ENCODE results near the gene PNLIPRP3. TPM values are rescaled to one million over a fixed set of nuclear protein-coding genes. Genes with fewer than 3 reads are reported as not detected.
"Not testable (repeated sequence)": the region's sequence is repeated elsewhere in the genome, so short reads cannot be mapped to it uniquely, and the experiment has no call there.

PNLIPRP3 gene
- total RNA-seq = not detected

DNA sequence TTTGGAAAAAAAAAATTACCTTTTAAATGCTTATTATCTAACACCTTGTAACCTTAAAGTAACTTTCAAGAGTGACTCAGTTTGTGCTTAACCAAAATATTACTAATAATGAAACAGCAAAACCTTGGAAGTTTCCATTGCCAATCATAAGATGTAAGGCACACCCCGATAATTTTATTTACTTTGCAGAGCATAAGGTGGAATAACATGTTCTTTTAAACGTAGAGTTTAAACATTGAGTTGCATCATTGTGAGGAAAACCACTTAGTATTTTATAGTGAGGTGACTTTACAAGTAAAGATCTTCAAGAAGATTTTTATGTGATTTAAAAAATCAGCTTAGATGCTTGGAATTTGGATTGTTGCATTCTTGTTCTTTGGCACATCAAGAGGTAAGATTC, at the start of gene PNLIPRP3:
PNLIPRP3 (plus strand) TSS at position 177 of the 400 bp plus-strand sequence; CDS start at position 343, 166 bp downstream.
- Mint-ChIP-seq H3K27me3 (no peaks in the 10 kb centered on the region), H3K9me3 (ENCODE audit: low read depth) (no peaks in the 10 kb centered on the region), H3K27ac (no peak within 1 kb of the TSS), H3K4me1 (no peaks in the 10 kb centered on the region), H3K36me3 (no peaks in the 10 kb centered on the region), H3K4me3 (no peak within 1 kb of the TSS)
- CTCF ChIA-PET = no interaction called here
- ATAC-seq (no peak), DNase-seq (no peak)

DNA sequence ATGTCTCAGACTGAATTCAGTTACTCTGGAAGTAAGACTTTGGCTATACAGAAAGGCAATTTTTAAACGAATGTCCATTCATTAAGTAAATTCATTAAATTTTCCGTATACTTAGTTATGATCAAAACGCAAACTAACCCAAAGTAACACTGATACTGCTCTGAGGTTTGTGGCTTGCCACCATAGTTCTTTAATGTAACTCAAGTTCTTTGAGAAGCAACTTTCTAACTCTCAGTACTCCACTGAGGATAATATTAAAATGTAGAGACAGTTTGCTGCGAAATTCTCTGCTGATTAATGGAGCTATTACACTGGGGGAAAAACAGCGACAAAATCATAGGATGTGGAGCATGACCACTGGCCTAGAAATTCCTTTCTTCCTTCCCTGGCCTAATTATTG, 45.4 kb upstream of the PNLIPRP3 start:
- Mint-ChIP-seq H3K36me3 (no peaks in the 10 kb centered on the region), H3K4me1 (no peaks in the 10 kb centered on the region), H3K4me3 (no peak overlapping the region), H3K9me3 (ENCODE audit: low read depth) (no peaks in the 10 kb centered on the region), H3K27ac (no peak overlapping the region), H3K27me3 (no peaks in the 10 kb centered on the region)
- CTCF ChIA-PET = no interaction called here
- DNase-seq (no peak), ATAC-seq (no peak)

DNA sequence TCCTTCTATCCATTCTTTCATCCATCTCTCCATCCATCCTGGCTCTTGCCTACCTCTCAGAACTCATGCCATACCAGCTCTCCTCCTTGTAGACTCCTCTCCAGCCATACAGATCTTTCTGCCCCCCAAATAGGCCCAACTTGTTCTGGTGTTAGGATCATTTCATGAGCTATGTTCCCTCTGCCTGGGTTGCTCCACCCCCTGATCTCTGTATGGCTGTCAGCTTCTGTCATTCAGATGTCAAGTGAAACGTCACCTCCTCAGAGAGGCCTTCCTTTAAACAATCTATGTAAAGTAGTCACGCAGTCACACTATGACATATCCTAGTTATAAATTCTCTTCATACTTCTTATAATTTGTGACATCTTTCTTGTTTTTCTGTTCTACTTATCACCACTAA, 42.3 kb upstream of the PNLIPRP3 start:
- Mint-ChIP-seq H3K9me3 (ENCODE audit: low read depth) (no peaks in the 10 kb centered on the region), H3K4me3 (no peak overlapping the region), H3K27ac (no peak overlapping the region), H3K4me1 (no peaks in the 10 kb centered on the region), H3K27me3 (no peaks in the 10 kb centered on the region), H3K36me3 (no peaks in the 10 kb centered on the region)
- ATAC-seq = no peak
- DNase-seq = no peak
- CTCF ChIA-PET = interaction anchor here (1.6 kb wide), 1 partner anchor 8 kb away, joined by 6 read pairs; no protein-coding TSS in a partner anchor

DNA sequence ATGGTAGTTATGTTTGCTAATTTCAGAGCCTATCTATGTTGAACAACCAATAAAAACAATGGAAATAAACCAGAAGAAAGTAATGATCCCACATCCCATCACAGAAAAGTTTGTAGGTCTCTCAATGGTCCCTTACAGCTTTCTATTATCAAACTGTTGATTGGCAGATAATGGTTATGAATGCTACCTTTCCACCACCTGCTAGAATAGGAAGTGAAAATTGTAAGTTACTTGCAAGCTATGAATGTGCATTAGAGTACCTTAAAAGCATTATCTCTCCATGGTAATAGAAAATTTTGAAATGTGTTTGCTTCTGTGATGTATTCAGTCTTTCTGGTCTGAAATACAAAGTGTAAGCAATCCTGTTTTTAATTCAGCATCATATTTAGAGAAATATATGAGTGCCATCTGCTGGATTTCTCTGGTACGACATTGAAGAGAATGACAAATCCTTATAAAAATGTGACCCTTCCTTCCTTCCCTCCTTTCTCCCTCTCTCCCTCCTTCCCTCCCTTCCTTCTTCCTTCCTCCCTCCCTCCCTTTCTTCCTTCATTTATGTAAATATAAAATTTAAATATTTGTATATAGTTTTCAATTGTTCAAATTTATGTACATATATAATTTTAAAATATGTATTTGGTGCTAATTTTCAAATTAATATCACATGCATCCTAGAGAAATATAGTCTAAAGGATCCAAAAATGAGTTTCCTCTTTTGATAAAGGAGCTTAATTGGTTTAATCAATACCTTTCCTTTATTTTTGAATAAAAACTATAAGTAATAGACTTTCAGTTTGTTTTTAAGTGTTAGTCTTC, 41.4 kb upstream of the PNLIPRP3 start:
- H3K27ac Mint-ChIP-seq = no peak overlapping the region
- DNase-seq (no peak), ATAC-seq (no peak)
- H3K9me3 Mint-ChIP-seq (ENCODE audit: low read depth) = no peaks in the 10 kb centered on the region
- H3K27me3 Mint-ChIP-seq = no peaks in the 10 kb centered on the region
- no peaks in the 10 kb centered on the region for H3K36me3 Mint-ChIP-seq
- no peaks in the 10 kb centered on the region for H3K4me1 Mint-ChIP-seq
- CTCF ChIA-PET = interaction anchor here (0.6 to 1.6 kb wide), 2 partner anchors 9 to 1033 kb away, joined by 4 to 6 read pairs; no protein-coding TSS in a partner anchor
- H3K4me3 Mint-ChIP-seq = no peak overlapping the region

DNA sequence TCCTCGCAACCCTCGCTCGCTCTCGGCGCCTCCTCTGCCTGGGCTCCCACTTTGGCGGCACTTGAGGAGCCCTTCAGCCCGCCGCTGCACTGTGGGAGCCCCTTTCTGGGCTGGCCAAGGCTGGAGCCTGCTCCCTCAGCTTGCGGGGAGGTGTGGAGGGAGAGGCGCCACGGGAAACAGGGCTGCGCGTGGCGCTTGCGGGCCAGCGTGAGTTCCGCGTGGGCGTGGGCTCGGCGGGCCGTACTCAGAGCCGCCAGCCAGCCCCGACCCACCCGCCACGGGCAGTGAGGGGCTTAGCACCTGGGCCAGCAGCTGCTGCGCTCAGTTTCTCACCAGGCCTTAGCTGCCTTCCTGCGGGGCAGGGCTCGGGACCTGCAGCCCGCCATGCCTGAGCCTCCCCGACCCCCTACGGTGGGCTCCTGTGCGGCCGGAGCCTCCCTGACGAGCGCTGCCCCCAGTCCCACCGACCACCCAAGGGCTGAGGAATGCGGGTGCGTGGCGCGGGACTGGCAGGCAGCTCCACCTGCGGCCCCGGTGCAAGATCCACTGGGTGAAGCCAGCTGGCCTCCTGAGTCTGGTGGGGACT, 34.3 kb upstream of the PNLIPRP3 start:
- H3K4me1 Mint-ChIP-seq; ATAC-seq; CTCF ChIA-PET; DNase-seq; H3K9me3 Mint-ChIP-seq (ENCODE audit: low read depth); H3K27ac Mint-ChIP-seq; H3K27me3 Mint-ChIP-seq; H3K36me3 Mint-ChIP-seq; H3K4me3 Mint-ChIP-seq: not testable (repeated sequence)

DNA sequence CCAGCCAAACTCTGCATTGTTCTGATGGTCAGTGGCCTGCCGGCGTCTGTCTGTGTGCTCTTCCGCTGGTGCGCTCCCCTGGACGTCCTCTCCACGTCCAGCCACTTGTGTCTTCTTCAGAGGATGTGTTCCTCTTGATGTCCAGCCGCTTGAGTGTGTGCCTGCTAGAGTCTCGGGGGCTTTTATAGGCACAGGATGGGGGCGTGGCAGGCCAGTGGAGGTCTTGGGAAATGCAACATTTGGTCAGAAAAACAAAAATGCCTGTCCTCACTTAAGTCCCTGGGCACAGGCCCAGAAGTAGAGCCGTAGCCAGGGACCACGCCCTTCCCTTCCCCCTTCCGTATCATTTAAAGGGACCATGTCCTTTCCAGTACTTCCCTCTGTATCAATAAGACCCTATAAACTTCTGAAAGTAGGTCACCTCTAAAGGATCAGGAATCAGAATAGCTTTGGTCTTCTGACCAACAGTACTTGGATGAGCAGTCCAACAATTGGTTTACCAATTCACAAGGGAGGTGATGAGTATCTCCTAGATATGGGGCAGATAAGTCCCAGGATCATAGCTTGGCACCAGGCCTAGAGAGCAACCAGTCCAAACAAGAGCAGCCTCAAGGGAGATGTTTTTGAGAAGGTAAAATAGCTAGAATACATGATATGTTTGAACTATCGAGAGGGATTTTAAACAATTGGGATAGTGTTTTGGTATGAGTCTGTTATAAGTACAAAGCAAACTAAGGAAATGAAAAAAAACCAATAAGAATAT, 32.2 kb upstream of the PNLIPRP3 start:
- Mint-ChIP-seq H3K27me3 (no peaks in the 10 kb centered on the region), H3K4me1 (no peaks in the 10 kb centered on the region), H3K9me3 (ENCODE audit: low read depth) (peaks cover 3% of the 10 kb centered on the region), H3K27ac (no peak overlapping the region), H3K36me3 (no peaks in the 10 kb centered on the region), H3K4me3 (no peak overlapping the region)
- CTCF ChIA-PET = no interaction called here
- ATAC-seq (no peak), DNase-seq (no peak)

DNA sequence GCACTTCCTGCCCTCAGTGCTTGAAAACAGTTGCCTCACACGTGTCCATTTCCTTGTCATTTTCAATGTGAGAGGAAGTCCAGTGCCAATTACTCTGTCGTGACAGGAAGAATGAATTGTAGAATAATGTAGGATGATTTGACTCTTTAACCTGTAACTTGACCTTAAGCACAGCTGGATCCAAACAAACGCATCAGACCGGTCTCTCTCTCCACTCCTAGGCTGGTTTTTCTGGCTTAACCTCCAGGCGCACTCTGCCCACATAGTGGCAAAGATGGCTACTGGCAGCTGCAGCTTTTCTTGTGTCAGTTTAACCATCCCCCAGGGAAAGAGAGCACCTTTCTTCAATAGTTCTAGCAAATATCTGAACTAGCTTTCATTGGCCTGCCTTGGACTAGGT, 29.4 kb upstream of the PNLIPRP3 start:
- no peaks in the 10 kb centered on the region for H3K4me1 Mint-ChIP-seq
- no peak for ATAC-seq
- H3K36me3 Mint-ChIP-seq = no peaks in the 10 kb centered on the region
- CTCF ChIA-PET = no interaction called here
- H3K4me3 Mint-ChIP-seq = no peak overlapping the region
- no peak overlapping the region for H3K27ac Mint-ChIP-seq
- no peaks in the 10 kb centered on the region for H3K27me3 Mint-ChIP-seq
- peaks cover 3% of the 10 kb centered on the region for H3K9me3 Mint-ChIP-seq (ENCODE audit: low read depth)
- no peak for DNase-seq

DNA sequence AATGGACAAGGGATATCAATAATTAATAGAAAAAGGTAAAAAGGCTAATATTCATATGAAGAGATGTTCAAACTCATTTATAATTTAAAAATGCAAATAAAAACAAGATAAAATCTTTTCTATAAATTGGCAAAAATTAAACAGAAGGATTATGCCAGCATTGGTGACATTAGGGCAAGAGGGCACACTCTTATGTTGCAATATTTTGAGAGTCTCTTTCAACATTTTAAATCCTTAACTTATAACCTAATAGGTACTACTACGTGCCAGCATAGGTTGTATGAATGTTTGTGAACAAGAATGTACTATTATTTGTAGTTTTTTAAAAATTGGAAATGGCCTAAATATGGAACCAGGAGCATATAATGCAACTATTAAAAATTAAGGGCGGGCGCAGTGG, 24.8 kb upstream of the PNLIPRP3 start:
- Mint-ChIP-seq H3K4me3 (no peak overlapping the region), H3K9me3 (ENCODE audit: low read depth) (no peaks in the 10 kb centered on the region), H3K27me3 (no peaks in the 10 kb centered on the region), H3K27ac (no peak overlapping the region), H3K4me1 (no peaks in the 10 kb centered on the region), H3K36me3 (no peaks in the 10 kb centered on the region)
- DNase-seq (no peak), ATAC-seq (no peak)
- CTCF ChIA-PET = no interaction called here

DNA sequence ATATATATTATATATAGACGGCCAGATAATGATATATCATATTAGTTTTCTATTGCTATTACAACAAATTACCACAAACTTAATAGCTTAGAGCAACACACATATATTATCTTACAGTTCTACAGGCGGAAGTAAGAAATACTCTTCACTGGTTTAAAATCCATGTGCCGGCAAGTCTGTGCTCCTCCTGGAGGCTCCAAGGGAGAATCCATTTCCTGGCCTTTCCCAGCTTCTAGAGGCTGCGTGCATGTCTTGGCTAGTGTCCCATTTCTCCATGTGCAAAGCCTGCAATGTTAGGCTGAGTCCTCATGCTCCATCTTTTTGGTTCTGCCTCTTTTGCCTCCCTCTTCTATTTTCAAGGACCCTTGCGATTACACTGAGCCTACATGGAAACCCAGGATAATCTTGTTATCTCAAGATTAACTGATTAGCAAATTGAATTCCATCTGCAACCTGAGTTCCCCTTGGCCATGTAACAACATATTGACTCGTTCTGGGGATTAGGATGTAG, 23.9 kb upstream of the PNLIPRP3 start:
- Mint-ChIP-seq H3K4me1 (no peaks in the 10 kb centered on the region), H3K27ac (no peak overlapping the region), H3K4me3 (no peak overlapping the region), H3K9me3 (ENCODE audit: low read depth) (no peaks in the 10 kb centered on the region), H3K27me3 (no peaks in the 10 kb centered on the region), H3K36me3 (no peaks in the 10 kb centered on the region)
- ATAC-seq (no peak), DNase-seq (no peak)
- CTCF ChIA-PET = no interaction called here

DNA sequence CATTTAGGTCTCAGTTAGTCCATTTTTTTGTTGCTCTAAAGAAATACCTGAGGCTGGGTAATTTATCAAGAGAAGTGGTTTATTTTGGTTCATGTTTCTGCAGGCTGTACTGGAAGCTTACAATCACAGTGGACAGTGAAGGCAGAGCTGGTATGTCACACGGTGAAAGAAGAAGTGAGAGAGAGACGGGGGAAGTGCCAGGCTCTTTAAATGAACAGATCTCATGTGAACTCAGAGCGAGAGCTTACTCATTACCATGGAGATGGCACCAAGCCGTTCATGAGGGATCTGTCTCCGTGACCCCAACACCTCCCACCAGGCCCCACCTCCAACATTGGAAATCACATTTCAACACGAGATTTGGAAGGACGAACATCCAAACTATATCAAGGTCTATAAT, 18.9 kb upstream of the PNLIPRP3 start:
- no peaks in the 10 kb centered on the region for H3K9me3 Mint-ChIP-seq (ENCODE audit: low read depth)
- H3K27me3 Mint-ChIP-seq = no peaks in the 10 kb centered on the region
- no peaks in the 10 kb centered on the region for H3K4me1 Mint-ChIP-seq
- CTCF ChIA-PET = no interaction called here
- ATAC-seq (no peak), DNase-seq (no peak)
- H3K36me3 Mint-ChIP-seq = no peaks in the 10 kb centered on the region
- H3K4me3 Mint-ChIP-seq = no peak overlapping the region
- H3K27ac Mint-ChIP-seq = no peak overlapping the region

DNA sequence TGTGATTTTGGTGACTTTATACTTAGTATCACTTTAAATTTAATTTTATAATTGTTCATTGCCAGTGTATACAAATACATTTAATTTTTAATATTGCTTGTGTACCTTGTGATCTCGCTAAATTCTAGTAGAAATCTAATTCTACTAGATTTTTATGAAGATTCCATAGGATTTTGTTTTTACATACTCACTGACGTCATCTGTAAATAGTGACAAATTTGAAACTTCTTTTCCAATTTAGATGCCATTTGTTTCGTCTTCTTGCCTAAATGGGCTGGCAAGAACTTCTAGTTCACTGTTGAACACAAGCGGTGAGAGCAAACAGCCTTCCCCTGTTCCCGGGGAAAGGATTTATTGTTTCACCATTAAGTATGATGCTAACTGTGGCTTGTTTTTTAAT, 17.3 kb upstream of the PNLIPRP3 start:
- no peak overlapping the region for H3K4me3 Mint-ChIP-seq
- H3K27ac Mint-ChIP-seq = no peak overlapping the region
- CTCF ChIA-PET = no interaction called here
- no peaks in the 10 kb centered on the region for H3K27me3 Mint-ChIP-seq
- DNase-seq (no peak), ATAC-seq (no peak)
- H3K36me3 Mint-ChIP-seq = no peaks in the 10 kb centered on the region
- H3K9me3 Mint-ChIP-seq (ENCODE audit: low read depth) = no peaks in the 10 kb centered on the region
- H3K4me1 Mint-ChIP-seq = no peaks in the 10 kb centered on the region

DNA sequence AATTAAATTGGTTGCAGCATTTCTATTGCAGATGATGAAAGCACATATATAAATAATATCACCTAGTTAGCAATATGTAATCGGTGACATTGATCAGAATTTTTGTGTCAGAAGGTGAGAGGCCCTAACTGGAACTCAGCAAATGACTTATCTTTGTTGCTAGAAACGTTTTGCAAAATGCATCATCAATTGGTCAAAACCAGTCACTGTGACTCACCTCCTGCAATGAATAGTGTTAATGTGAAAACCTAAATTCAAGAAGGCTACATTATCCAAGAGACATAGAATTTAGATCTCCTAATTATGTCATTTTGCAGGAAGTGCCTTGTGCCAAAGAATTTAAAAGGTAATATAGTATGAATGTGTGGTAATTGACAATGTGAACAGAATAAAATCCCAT, 9.8 kb upstream of the PNLIPRP3 start:
- ATAC-seq = no peak
- Mint-ChIP-seq H3K27me3 (no peaks in the 10 kb centered on the region), H3K27ac (no peak overlapping the region), H3K36me3 (no peaks in the 10 kb centered on the region), H3K4me3 (no peak overlapping the region), H3K4me1 (no peaks in the 10 kb centered on the region), H3K9me3 (ENCODE audit: low read depth) (no peaks in the 10 kb centered on the region)
- no peak for DNase-seq
- CTCF ChIA-PET = no interaction called here

DNA sequence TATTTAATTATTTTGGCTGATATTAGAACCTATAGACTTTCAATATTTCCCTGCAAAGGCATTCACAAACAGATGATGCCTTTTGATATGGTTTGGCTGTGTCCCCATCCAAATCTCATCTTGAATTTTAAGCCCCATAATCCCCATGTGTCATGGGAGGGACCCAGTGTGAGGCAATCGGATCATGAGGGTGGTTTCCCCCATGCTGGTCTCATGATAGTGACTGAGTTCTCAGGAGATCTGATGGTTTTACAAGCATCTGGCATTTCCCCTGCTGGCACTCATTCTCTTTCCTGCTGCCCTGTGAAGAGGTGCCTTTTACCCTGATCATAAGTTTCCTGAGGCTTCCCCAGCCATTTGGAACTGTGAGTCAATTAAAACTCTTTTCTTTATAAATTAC, 9.3 kb upstream of the PNLIPRP3 start:
- Mint-ChIP-seq H3K9me3 (ENCODE audit: low read depth) (no peaks in the 10 kb centered on the region), H3K36me3 (no peaks in the 10 kb centered on the region), H3K4me1 (no peaks in the 10 kb centered on the region), H3K27ac (no peak overlapping the region), H3K27me3 (no peaks in the 10 kb centered on the region), H3K4me3 (no peak overlapping the region)
- CTCF ChIA-PET = no interaction called here
- no peak for ATAC-seq
- DNase-seq = no peak

DNA sequence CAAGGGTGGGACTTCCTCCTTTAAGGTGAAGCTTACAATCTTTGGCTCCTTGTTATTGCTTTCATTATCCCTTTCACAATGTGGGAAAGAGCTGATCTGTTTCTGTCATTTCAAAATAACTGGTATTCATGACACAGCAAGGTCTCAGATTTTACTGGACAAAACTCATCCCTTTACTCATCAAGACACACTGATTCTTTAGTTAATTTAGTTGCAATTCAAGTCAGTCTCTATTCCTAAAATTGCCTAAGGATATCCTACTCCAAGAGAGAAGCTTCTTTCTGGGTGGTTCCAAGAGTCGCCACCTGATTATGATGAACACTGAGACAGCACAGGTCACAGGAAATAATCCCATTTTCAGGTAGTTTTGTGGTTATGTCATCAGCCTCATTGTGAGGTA, 5.8 kb upstream of the PNLIPRP3 start:
- DNase-seq (no peak), ATAC-seq (no peak)
- Mint-ChIP-seq H3K27ac (no peak overlapping the region), H3K4me1 (no peaks in the 10 kb centered on the region), H3K9me3 (ENCODE audit: low read depth) (no peaks in the 10 kb centered on the region), H3K27me3 (no peaks in the 10 kb centered on the region), H3K36me3 (no peaks in the 10 kb centered on the region), H3K4me3 (no peak overlapping the region)
- CTCF ChIA-PET = no interaction called here
